Endodermal cell (in vitro differentiated cells): ENCODE measurements around the gene BCAN. TPM values are rescaled to one million over a fixed set of nuclear protein-coding genes. Genes with fewer than 3 reads are reported as not detected.

Experiments used
- DNase-seq: peaks from one replicate; pipeline ENCODE4 v3.0.0-alpha.2; 2017
- H3K27ac ChIP-seq: 2 replicates; pipeline ENCODE4 v1.5.1; 2013; ENCODE audit warnings: mild to moderate bottlenecking, low read depth, low read length, moderate library complexity
- H3K27me3 ChIP-seq: 2 replicates; pipeline ENCODE4 v1.6.1; 2013; ENCODE audit warnings: mild to moderate bottlenecking, low read length, moderate library complexity; ENCODE audit not compliant: insufficient read depth, control insufficient read depth, poor library complexity, severe bottlenecking
- H3K36me3 ChIP-seq: 2 replicates; pipeline ENCODE4 v1.7.0; 2013; ENCODE audit warnings: mild to moderate bottlenecking, low read length, moderate library complexity; ENCODE audit not compliant: control insufficient read depth, insufficient read depth
- H3K4me1 ChIP-seq: one replicate; pipeline ENCODE4 v1.7.0; 2013; ENCODE audit warnings: low read length; ENCODE audit not compliant: control insufficient read depth, insufficient read depth
- H3K4me3 ChIP-seq: 2 replicates; pipeline ENCODE4 v1.5.1; 2013; ENCODE audit warnings: mild to moderate bottlenecking, low read length, moderate library complexity
- H3K9ac ChIP-seq: 2 replicates; pipeline ENCODE4 v1.6.1; 2013; ENCODE audit warnings: mild to moderate bottlenecking, low read length, moderate library complexity; ENCODE audit not compliant: poor library complexity, severe bottlenecking; ENCODE audit errors: extremely low read depth
- H3K9me3 ChIP-seq: 2 replicates; pipeline ENCODE4 v1.6.1; 2013; ENCODE audit warnings: mild to moderate bottlenecking, low read length, moderate library complexity; ENCODE audit not compliant: control insufficient read depth
- H3K27ac Mint-ChIP-seq: 2 replicates; pipeline ENCODE4 v1.8.0; 2020; ENCODE audit warnings: mixed read lengths
- H3K27me3 Mint-ChIP-seq: 2 replicates; pipeline ENCODE4 v1.8.0; 2021; ENCODE audit warnings: mild to moderate bottlenecking, mixed read lengths; ENCODE audit not compliant: insufficient read depth
- H3K36me3 Mint-ChIP-seq: 2 replicates; pipeline ENCODE4 v1.8.0; 2020; ENCODE audit warnings: low read depth, mixed read lengths
- H3K4me1 Mint-ChIP-seq: 2 replicates; pipeline ENCODE4 v1.8.0; 2020; ENCODE audit warnings: mixed read lengths
- H3K4me3 Mint-ChIP-seq: 2 replicates; pipeline ENCODE4 v1.8.0; 2020; ENCODE audit warnings: mild to moderate bottlenecking, moderate library complexity, mixed read lengths
- H3K9me3 Mint-ChIP-seq: 2 replicates; pipeline ENCODE4 v1.8.0; 2020; ENCODE audit warnings: mild to moderate bottlenecking, mixed read lengths
- WGBS, 2 experiments: methylation state at CpG; one replicate each; pipeline versions ENCODE4 v1.1.5 to v1.1.7; 2013; ENCODE audit warnings: missing lambda C conversion rate in 2 of 2, mixed read lengths in 1 of 2; ENCODE audit not compliant: insufficient coverage in 1 of 2, insufficient read length in 1 of 2; 5-methylcytosine and 5-hydroxymethylcytosine counted together
- total RNA-seq, 2 donors: library from RNA; stranded (reverse); fragmentation: NEBNext Ultra II Directional in 1 of 2; extraction: Animal tissue kit (Norgen Biotek cat#: 25700) in 1 of 2; gene quantifications; 2 replicates in 1 of 2; 3 replicates in 1 of 2; pipeline ENCODE4 v1.2.1, GENCODE V29; 2021
- TF ChIP-seq, protein P1 (sequence below): fragments of 200-600 bp; sonication (generic); conservative IDR thresholded peaks from 2 replicates; pipeline ENCODE4 v1.5.0; 2021; ENCODE audit warnings: antibody characterized with exemption, mild to moderate bottlenecking

Gene BCAN
- total RNA-seq, 2 donors from 2014 or later = 0.31 TPM; not detected in 1

DNA sequence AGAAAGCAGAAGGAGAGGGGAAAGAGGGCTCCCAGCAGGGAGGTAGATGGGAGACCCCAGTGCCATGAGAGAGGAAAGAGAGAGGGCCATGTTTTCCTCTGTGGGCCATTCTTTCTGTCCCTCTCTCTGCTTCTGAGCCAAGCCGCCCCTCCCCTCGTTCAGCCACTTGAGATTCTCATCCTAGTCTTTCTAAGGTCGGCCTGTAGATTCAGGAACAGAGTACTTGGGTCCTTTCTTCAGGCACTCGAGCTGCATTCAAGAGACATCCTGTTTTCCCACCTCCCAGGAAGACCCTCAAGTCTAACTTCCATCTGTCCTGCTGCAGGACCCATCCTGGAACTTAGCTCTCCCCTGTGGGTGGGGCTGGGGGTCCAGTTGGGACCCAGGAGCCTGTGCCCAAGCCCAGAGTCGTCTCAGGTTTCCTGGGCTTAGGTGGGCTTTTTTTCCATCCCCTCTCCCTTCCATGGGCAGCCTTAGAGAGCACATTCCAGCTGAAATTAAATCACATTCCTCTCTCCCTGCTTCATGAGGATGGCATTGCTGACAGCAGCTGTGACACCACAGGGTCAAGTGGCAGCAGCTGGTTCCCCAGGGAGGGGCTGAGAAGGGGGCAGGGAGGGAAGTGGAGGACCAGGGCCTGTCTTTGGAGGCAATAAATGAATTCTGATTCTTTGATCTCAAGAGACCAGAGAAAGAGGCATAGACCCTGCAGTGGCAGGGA, 22.3 kb downstream of the BCAN start:
- no peaks in the 10 kb centered on the region for H3K9me3 ChIP-seq
- H3K4me3 ChIP-seq = no peak overlapping the region
- no peak overlapping the region for H3K9ac ChIP-seq
- H3K36me3 ChIP-seq = no peaks in the 10 kb centered on the region
- H3K9me3 Mint-ChIP-seq = no peaks in the 10 kb centered on the region
- peaks cover 5% of the 10 kb centered on the region for H3K27me3 ChIP-seq
- H3K4me1 ChIP-seq = peaks cover 28% of the 10 kb centered on the region
- peak; percentile 84 for DNase-seq
- peaks cover 5% of the 10 kb centered on the region for H3K27me3 Mint-ChIP-seq
- TF ChIP-seq, protein P1, sequence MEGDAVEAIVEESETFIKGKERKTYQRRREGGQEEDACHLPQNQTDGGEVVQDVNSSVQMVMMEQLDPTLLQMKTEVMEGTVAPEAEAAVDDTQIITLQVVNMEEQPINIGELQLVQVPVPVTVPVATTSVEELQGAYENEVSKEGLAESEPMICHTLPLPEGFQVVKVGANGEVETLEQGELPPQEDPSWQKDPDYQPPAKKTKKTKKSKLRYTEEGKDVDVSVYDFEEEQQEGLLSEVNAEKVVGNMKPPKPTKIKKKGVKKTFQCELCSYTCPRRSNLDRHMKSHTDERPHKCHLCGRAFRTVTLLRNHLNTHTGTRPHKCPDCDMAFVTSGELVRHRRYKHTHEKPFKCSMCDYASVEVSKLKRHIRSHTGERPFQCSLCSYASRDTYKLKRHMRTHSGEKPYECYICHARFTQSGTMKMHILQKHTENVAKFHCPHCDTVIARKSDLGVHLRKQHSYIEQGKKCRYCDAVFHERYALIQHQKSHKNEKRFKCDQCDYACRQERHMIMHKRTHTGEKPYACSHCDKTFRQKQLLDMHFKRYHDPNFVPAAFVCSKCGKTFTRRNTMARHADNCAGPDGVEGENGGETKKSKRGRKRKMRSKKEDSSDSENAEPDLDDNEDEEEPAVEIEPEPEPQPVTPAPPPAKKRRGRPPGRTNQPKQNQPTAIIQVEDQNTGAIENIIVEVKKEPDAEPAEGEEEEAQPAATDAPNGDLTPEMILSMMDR = no peak
- H3K27ac Mint-ChIP-seq = peak overlapping the region; percentile 85
- H3K4me1 Mint-ChIP-seq = peaks cover 79% of the 10 kb centered on the region
- 28 to 55% methylated on average over 3 to 5 of the region's 5 CpGs for WGBS, 2 experiments
- H3K27ac ChIP-seq = peak overlapping the region; percentile 95
- H3K4me3 Mint-ChIP-seq = no peak overlapping the region
- no peaks in the 10 kb centered on the region for H3K36me3 Mint-ChIP-seq

DNA sequence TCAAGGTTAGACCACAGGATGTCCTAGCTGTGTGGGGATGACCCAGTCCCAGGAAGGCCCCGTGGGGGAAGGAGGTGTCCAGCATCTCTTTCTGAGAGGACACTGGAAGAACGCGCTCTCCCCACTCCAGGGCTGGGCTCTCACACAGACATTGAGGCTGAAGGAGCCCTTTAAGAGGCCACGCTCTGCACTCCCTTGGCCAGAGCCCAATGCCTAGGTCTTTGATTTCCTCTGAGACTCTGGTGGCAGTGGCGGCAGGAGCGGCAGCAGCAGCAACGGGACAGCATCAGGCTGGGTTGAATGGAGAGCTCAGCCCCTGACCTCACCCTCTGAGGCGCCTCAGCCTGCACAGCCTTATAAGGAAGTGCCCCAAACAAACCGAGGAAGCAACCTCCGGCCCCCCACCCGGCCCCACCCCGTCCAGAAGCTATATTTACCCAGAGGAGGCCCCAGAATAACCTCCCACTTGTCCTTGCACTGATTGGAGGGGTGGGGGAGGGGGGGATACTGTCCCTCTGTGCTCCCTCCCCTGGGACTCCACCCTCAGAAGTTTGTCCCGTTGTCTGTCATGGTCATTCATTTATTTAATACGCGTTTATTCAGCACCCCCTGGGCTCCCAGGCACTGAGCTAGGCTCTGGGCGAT, 23.0 kb downstream of the BCAN start:
- no peaks in the 10 kb centered on the region for H3K36me3 ChIP-seq
- H3K36me3 Mint-ChIP-seq = no peaks in the 10 kb centered on the region
- TF ChIP-seq, protein P1 = no peak
- H3K27ac Mint-ChIP-seq = peak overlapping the region; percentile 85
- peaks cover 28% of the 10 kb centered on the region for H3K4me1 ChIP-seq
- peak overlapping the region; percentile 95 for H3K27ac ChIP-seq
- H3K9ac ChIP-seq = no peak overlapping the region
- DNase-seq = peak; percentile 84
- no peaks in the 10 kb centered on the region for H3K9me3 ChIP-seq
- H3K4me3 ChIP-seq = no peak overlapping the region
- H3K9me3 Mint-ChIP-seq = no peaks in the 10 kb centered on the region
- H3K27me3 Mint-ChIP-seq = no peaks in the 10 kb centered on the region
- no peak overlapping the region for H3K4me3 Mint-ChIP-seq
- H3K27me3 ChIP-seq = no peaks in the 10 kb centered on the region
- 53 to 58% methylated on average over 9 to 14 of the region's 16 CpGs for WGBS, 2 experiments
- peaks cover 79% of the 10 kb centered on the region for H3K4me1 Mint-ChIP-seq

DNA sequence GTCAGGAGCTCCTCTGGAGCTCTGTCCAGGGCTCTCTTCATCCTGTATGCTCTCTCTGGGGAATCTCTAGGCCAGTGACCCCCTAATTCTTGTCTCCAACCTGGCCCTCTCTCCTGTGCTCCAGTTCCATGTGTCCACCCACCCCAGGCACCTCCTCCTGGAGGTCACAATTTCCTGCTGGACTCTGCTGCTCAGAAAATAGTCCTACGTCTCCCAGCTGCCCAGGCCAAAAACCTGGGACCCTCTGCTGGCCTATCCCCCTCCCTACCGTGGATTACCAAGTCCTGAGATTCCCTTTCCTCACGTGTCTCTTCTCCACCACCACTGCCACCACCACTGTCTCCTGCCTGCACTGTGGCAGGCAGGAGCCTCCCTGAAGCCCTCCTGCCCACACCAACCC, 23.6 kb downstream of the BCAN start:
- 75 to 87% methylated on average over 3 of the region's 3 CpGs for WGBS, 2 experiments
- Histone ChIP-seq H3K9ac (no peak overlapping the region), H3K4me1 (peaks cover 25% of the 10 kb centered on the region), H3K27ac (peak overlapping the region; percentile 95), H3K36me3 (no peaks in the 10 kb centered on the region), H3K4me3 (no peak overlapping the region), H3K27me3 (no peaks in the 10 kb centered on the region), H3K9me3 (no peaks in the 10 kb centered on the region)
- peak overlapping the region; percentile 72 for H3K27ac Mint-ChIP-seq
- DNase-seq = peak; percentile 65
- no peak overlapping the region for H3K4me3 Mint-ChIP-seq
- no peaks in the 10 kb centered on the region for H3K9me3 Mint-ChIP-seq
- H3K4me1 Mint-ChIP-seq = peaks cover 74% of the 10 kb centered on the region
- TF ChIP-seq, protein P1 = no peak
- H3K36me3 Mint-ChIP-seq = no peaks in the 10 kb centered on the region
- H3K27me3 Mint-ChIP-seq = no peaks in the 10 kb centered on the region
